Retina (tissue), 1 donor: ENCODE measurements around the gene DNAH17.

Experiments used
- DNase-seq: peaks from one replicate; pipeline ENCODE4 v3.0.0-alpha.2; 2016

The DNAH17 gene

GRCh38 chr17:78601577-78602190 is 24.5 kb upstream of the DNAH17 start:
- no peak for DNase-seq

- DNase-seq: no peak
These were observed 23.1 kb upstream of the DNAH17 start for GRCh38 chr17:78600181-78600721.

- DNase-seq: no peak
These were observed 22.2 kb upstream of the DNAH17 start for GRCh38 chr17:78599419-78599818.

- DNase-seq: no peak
These were observed 20.8 kb upstream of the DNAH17 start for GRCh38 chr17:78598013-78598471.

- DNase-seq: no peak
These were observed 19.9 kb upstream of the DNAH17 start for GRCh38 chr17:78596871-78597764.

GRCh38 chr17:78595135-78595810 is 18.1 kb upstream of the DNAH17 start:
- DNase-seq: no peak

- DNase-seq: no peak
These were observed 15.8 kb upstream of the DNAH17 start for GRCh38 chr17:78592991-78593329.

- DNase-seq: no peak
These were observed 14.1 kb upstream of the DNAH17 start for GRCh38 chr17:78591263-78591671.

GRCh38 chr17:78589885-78590284 is 12.7 kb upstream of the DNAH17 start:
- DNase-seq: no peak

- no peak for DNase-seq
These were observed 12.0 kb upstream of the DNAH17 start for GRCh38 chr17:78589031-78589675.

GRCh38 chr17:78588258-78589030 is 11.2 kb upstream of the DNAH17 start:
- peak; percentile 35 for DNase-seq

- no peak for DNase-seq
These were observed 7.9 kb upstream of the DNAH17 start for GRCh38 chr17:78585006-78585630.

GRCh38 chr17:78583091-78583490 is 5.9 kb upstream of the DNAH17 start:
- DNase-seq: no peak

GRCh38 chr17:78581304-78581703 is 4.1 kb upstream of the DNAH17 start:
- no peak for DNase-seq

- no peak for DNase-seq
These were observed 3.1 kb upstream of the DNAH17 start for GRCh38 chr17:78580277-78580804.

- DNase-seq: no peak
These were observed 645 bp downstream of the DNAH17 start for GRCh38 chr17:78576389-78577112.

GRCh38 chr17:78575899-78576298 is 1.3 kb downstream of the DNAH17 start:
- DNase-seq: no peak

GRCh38 chr17:78575340-78575739 is 1.9 kb downstream of the DNAH17 start:
- no peak for DNase-seq

GRCh38 chr17:78573955-78574354 is 3.2 kb downstream of the DNAH17 start:
- no peak for DNase-seq
